Psoas muscle (tissue), 8 donors: ENCODE results near the gene ABCC1. TPM values are rescaled to one million over a fixed set of nuclear protein-coding genes. Genes with fewer than 3 reads are reported as not detected.
"Not testable (repeated sequence)": the region's sequence is repeated elsewhere in the genome, so short reads cannot be mapped to it uniquely, and the experiment has no call there.

Experiments
- ATAC-seq, 4 donors: fragments of 200-7000 bp; cut with Tn5 transposase; one replicate each; pipeline ENCODE4 v1.9.1; 2020; ENCODE audit warnings: moderate library complexity in 3 of 4, mild to moderate bottlenecking in 2 of 4
- DNase-seq, 2 donors: peaks; one replicate each; pipeline ENCODE4 v3.0.0-alpha.2; 2020
- H3K27ac ChIP-seq: fragments of 200-600 bp; one replicate; pipeline ENCODE4 v1.8.0; 2022
- H3K27me3 ChIP-seq, 3 donors: fragments of 200-600 bp in 1 of 3; one replicate each; pipeline versions ENCODE4 v1.6.1 to v1.8.0; 2013 to 2022; ENCODE audit warnings: low read length in 2 of 3, mild to moderate bottlenecking in 2 of 3, moderate library complexity in 1 of 3; ENCODE audit not compliant: insufficient read depth in 3 of 3
- H3K36me3 ChIP-seq, 2 donors: fragments of 200-600 bp in 1 of 2; one replicate each; pipeline versions ENCODE4 v1.6.1 to v1.8.0; 2013 to 2022; ENCODE audit warnings: low read depth in 1 of 2, mild to moderate bottlenecking in 1 of 2, moderate library complexity in 1 of 2; ENCODE audit not compliant: insufficient read depth in 1 of 2
- H3K4me1 ChIP-seq: fragments of 200-600 bp; one replicate; pipeline ENCODE4 v1.8.0; 2022
- H3K4me3 ChIP-seq: fragments of 200-600 bp; one replicate; pipeline ENCODE4 v1.8.0; 2022; ENCODE audit warnings: mild to moderate bottlenecking
- H3K9me3 ChIP-seq: fragments of 200-600 bp; one replicate; pipeline ENCODE4 v1.8.0; 2022
- WGBS, 3 donors: extraction: QIAGEN DNeasy Blood & Tissue Kit; methylation state at CpG; one replicate each; pipeline versions ENCODE4 v1.1.6 to v1.1.7; 2013; 5-methylcytosine and 5-hydroxymethylcytosine counted together
- intact Hi-C, 2 donors: fragments of 100-400 bp; cut with DNase I; formaldehyde crosslinking; loops; one replicate each; pipeline versions ENCODE4 v1.11.0 to v1.14.2; 2022
- polyA plus RNA-seq, 3 donors: library from polyadenylated mRNA; stranded (reverse); fragments of 200-250 nt; gene quantifications; one replicate each; pipeline ENCODE4 v1.2.3, GENCODE V29; 2013
- total RNA-seq, 4 donors: library from RNA; stranded (reverse); fragmentation: NEBNext Ultra II Directional in 2 of 4; extraction: Animal tissue kit (Norgen Biotek cat#: 25700) in 2 of 4; gene quantifications; one replicate each; pipeline versions ENCODE4 v1.2.1 to v1.2.4, GENCODE V29; 2021 to 2023
- TF ChIP-seq, protein P1 (sequence below): fragments of 200-600 bp; IDR thresholded peaks from one replicate; pipeline ENCODE4 v1.8.0; 2022; ENCODE audit warnings: antibody characterized with exemption
- donor health status: healthy with polysubstance abuse.
- donor health status: DM: no; HTN: no; CAD: no; lungs with moderate emphysema.
- donor health status: Bipolar disorder and iron deficiency.
- donor health status: healthy.
- donor health status: DM: yes; HTN: yes; CAD: no.
- donor health status: DM: no; HTN: no; CAD: no.
- donor health status: DM: no; HTN: no; CAD: no.
- donor health status: DM: yes; HTN: yes; CAD: no.

Gene ABCC1
- total and polyA plus RNA-seq, 7 donors, result 7.4 to 36.5 (median 20.5) TPM

DNA sequence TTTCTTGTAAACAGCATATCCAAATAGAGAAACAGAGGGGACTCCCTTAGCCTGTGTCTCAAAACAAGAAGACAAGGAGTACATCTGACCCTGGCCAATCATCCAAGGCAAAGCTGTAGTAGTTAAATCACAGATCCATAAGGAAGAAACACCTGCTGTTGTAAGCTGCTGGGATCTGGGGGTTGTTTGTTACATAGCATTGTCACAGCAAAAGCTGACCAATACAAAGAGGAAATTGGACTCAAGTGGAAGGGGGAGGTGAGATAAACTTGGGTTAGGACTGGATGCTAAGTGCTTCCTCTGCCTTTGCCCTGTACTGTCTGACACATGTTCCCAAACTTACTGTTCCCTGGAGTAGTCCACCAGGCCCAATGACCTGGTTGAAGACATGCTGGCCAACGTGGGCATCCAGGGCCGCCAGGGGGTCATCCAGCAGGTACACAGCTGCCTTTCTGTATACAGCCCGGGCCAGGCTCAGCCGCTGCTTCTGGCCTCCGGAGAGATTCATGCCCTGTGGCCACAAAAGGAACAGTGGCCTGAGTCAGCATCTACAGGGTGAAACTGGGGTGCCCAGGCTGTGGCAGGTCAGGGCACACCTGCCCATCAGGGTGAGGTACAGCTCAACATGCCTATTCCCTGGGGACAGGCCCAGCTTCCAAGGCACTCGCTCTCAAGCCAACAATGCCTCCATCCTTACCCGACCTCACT lies 229.2 kb downstream of the ABCC1 start:
- WGBS, 3 donors, result 89 to 91% (median 91%) methylated on average over 7 of the region's 7 CpGs
- Histone ChIP-seq H3K36me3 (no peaks in the 10 kb centered on the region), H3K9me3 (peaks cover 7% of the 10 kb centered on the region), H3K27me3 (no peaks in the 10 kb centered on the region), H3K4me3 (no peak overlapping the region), H3K4me1 (no peaks in the 10 kb centered on the region), H3K27ac (no peak overlapping the region)
- intact Hi-C loops, result no loop called here
- TF ChIP-seq, protein P1, sequence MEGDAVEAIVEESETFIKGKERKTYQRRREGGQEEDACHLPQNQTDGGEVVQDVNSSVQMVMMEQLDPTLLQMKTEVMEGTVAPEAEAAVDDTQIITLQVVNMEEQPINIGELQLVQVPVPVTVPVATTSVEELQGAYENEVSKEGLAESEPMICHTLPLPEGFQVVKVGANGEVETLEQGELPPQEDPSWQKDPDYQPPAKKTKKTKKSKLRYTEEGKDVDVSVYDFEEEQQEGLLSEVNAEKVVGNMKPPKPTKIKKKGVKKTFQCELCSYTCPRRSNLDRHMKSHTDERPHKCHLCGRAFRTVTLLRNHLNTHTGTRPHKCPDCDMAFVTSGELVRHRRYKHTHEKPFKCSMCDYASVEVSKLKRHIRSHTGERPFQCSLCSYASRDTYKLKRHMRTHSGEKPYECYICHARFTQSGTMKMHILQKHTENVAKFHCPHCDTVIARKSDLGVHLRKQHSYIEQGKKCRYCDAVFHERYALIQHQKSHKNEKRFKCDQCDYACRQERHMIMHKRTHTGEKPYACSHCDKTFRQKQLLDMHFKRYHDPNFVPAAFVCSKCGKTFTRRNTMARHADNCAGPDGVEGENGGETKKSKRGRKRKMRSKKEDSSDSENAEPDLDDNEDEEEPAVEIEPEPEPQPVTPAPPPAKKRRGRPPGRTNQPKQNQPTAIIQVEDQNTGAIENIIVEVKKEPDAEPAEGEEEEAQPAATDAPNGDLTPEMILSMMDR, result no peak
- no peak for ATAC-seq
- no peak for DNase-seq

DNA sequence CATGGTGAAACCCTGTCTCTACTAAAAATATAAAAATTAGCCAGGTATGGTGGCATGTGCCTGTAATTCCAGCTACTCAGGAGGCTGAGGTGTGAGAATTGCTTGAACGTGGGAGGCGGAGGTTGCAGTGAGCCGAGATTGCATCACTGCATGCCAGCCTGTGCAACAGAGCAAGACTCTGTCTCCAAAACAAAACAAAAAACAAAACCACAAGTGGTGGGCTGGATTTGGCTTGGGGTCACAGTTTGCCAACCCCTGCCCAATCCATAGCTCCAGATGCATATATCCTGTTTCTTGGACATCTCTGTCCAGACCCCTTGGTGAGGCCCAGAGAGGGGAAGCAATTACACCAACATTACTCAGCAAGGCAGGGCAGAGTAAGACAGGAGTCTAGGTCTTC lies 232.3 kb downstream of the ABCC1 start:
- intact Hi-C loops, DNase-seq, ATAC-seq, H3K9me3 ChIP-seq, H3K27ac ChIP-seq, H3K4me3 ChIP-seq, H3K36me3 ChIP-seq, H3K27me3 ChIP-seq, H3K4me1 ChIP-seq: not testable (repeated sequence)
- WGBS, 3 donors, result 56 to 74% (median 71%) methylated on average over 3 of the region's 3 CpGs

DNA sequence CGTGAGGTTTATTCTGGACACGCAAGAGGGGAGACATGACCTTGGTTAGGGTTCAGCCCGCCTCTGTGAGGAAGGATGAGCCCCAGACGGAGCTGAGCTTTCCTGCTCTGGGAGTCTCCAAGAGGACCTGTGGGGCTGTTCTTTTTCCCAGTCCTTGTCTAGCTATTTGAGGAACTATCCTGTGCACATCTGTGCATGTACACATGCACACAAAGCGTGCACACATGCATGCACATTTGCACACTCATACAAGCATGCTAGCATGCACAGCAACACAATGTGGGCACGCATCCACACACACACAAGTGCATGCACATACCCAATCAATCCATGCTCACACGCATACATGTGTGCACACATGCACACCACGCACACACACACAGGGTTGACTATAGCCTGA lies 233.5 kb downstream of the ABCC1 start:
- WGBS, 3 donors, result 74 to 84% (median 77%) methylated on average over 8 of the region's 8 CpGs
- DNase-seq (no peak), ATAC-seq (no peak)
- TF ChIP-seq, protein P1, result no peak
- H3K4me3 ChIP-seq, result no peak overlapping the region
- H3K27me3 ChIP-seq, result no peaks in the 10 kb centered on the region
- no peaks in the 10 kb centered on the region for H3K9me3 ChIP-seq
- H3K27ac ChIP-seq, result no peak overlapping the region
- no peaks in the 10 kb centered on the region for H3K4me1 ChIP-seq
- intact Hi-C loops, result no loop called here
- no peaks in the 10 kb centered on the region for H3K36me3 ChIP-seq

DNA sequence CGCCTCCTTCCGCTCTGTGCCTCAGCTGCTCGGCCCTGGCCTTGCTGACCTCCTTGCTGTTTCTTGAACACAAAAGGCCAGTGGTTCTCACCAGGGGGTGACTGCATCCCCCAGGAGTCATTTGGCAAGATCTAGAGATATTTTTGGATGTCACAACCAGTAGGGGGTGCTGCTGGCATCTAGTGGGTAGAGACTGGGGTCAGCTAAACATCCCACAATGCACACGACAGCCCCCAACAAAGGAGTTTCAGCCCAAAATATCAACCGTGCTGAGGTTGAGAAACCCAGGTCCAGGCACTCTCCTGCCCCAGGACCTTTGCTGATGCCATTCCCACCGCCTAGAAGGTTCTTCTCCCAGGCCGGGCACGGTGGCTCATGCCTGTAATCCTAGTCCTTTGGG lies 234.1 kb downstream of the ABCC1 start:
- 75 to 80% (median 76%) methylated on average over 8 of the region's 8 CpGs for WGBS, 3 donors
- no peaks in the 10 kb centered on the region for H3K27me3 ChIP-seq
- no peak for DNase-seq
- H3K36me3 ChIP-seq, result no peaks in the 10 kb centered on the region
- H3K9me3 ChIP-seq, result no peaks in the 10 kb centered on the region
- H3K4me1 ChIP-seq, result no peaks in the 10 kb centered on the region
- intact Hi-C loops, result no loop called here
- no peak overlapping the region for H3K27ac ChIP-seq
- TF ChIP-seq, protein P1, result no peak
- ATAC-seq, result no peak
- no peak overlapping the region for H3K4me3 ChIP-seq

DNA sequence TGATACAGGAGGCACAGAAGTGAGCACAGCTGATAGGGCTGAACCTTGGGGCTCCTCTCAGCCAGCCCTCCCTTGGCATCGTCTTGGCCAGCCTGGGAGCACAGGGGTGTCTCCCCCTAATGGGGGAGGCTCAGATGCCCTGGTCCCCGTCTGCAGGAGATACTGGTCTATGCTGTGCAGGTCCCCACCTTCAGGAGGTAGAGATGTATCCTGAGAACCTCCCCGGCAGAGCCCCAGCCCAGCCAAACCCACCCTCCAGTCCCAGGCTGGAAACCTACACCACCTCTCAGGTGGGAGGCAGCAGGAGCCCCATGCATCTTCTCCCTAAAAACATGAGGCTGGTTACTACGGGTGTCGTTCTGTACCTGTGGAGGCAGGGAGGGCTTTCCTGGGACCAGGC lies 235.2 kb downstream of the ABCC1 start:
- Histone ChIP-seq H3K36me3 (no peaks in the 10 kb centered on the region), H3K27ac (no peak overlapping the region), H3K27me3 (no peaks in the 10 kb centered on the region), H3K9me3 (no peaks in the 10 kb centered on the region), H3K4me1 (no peaks in the 10 kb centered on the region), H3K4me3 (no peak overlapping the region)
- ATAC-seq (no peak), DNase-seq (no peak)
- intact Hi-C loops, result no loop called here
- 84 to 86% (median 86%) methylated on average over 5 of the region's 5 CpGs for WGBS, 3 donors
- TF ChIP-seq, protein P1, result no peak
